Measurements from ENCODE around the gene ESR1. TPM values are rescaled to one million over a fixed set of nuclear protein-coding genes. Genes with fewer than 3 reads are reported as not detected.
A peak's percentile ranks its signal among the peaks of the same experiment; 100 is the strongest.

Gene ESR1
- total RNA-seq, 1 donor from 2014 or later: 0.05 TPM

DNA sequence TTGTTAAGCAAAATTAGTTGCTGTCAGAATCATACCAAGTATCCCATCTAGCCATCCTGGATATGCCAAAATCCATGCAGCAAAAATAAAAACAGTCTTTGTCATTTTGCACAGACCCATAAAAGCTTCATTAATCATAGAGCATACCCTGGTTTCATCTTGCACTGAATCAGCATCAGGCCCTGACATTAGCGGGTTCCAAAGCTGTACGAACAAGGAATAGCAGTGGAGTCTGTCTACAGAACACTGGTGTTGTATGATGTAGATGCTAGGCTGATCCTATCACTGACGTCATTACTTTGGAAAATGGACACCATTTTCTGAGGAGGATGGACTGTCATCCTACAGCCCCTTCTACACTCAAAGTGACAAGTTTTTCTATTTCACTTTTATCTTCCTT lies 315.6 kb downstream of the ESR1 start:
- FAIRE-seq (no peak), DNase-seq (ENCODE audit: low read depth) (no peak)
- no peaks in the 10 kb centered on the region for H3K4me1 ChIP-seq (ENCODE audit: insufficient read depth, low read length)
- peaks cover 30% of the 10 kb centered on the region for H3K36me3 Mint-ChIP-seq (ENCODE audit: low read depth, unreplicated experiment)
- no peak overlapping the region for H3K9ac ChIP-seq (ENCODE audit: low read length)
- no peak overlapping the region for H3K27ac Mint-ChIP-seq (ENCODE audit: unreplicated experiment)
- no peak overlapping the region for H3K4me3 Mint-ChIP-seq (ENCODE audit: unreplicated experiment)
- no peaks in the 10 kb centered on the region for H3K9me3 ChIP-seq (ENCODE audit: insufficient read depth, low read depth, low read length)
- H4K20me1 ChIP-seq (ENCODE audit: insufficient read depth, low read length): no peaks in the 10 kb centered on the region
- no peaks in the 10 kb centered on the region for H3K27me3 ChIP-seq (ENCODE audit: insufficient read depth, low read length)
- peaks cover 19% of the 10 kb centered on the region for H3K36me3 ChIP-seq (ENCODE audit: insufficient read depth, low read length)
- H3K4me1 Mint-ChIP-seq (ENCODE audit: low read depth, unreplicated experiment): no peaks in the 10 kb centered on the region
- H3K4me2 ChIP-seq (ENCODE audit: low read length): no peak overlapping the region
- no peak overlapping the region for H3K27ac ChIP-seq (ENCODE audit: low read depth, low read length)
- H3K79me2 ChIP-seq (ENCODE audit: insufficient read depth, low read length): no peaks in the 10 kb centered on the region
- H3K9me3 Mint-ChIP-seq (ENCODE audit: unreplicated experiment): peaks cover 2% of the 10 kb centered on the region
- no peak overlapping the region for H3K4me3 ChIP-seq (ENCODE audit: insufficient read depth, low read depth, low read length)
- H2AFZ ChIP-seq (ENCODE audit: low read depth, low read length): no peak overlapping the region
- no peaks in the 10 kb centered on the region for H3K27me3 Mint-ChIP-seq (ENCODE audit: low read depth, unreplicated experiment)
- no peak for TF ChIP-seq EZH2 (IDR thresholded peaks at IDR 0.05; ENCODE audit: insufficient read depth, low read length)
- TF ChIP-seq, protein P1, sequence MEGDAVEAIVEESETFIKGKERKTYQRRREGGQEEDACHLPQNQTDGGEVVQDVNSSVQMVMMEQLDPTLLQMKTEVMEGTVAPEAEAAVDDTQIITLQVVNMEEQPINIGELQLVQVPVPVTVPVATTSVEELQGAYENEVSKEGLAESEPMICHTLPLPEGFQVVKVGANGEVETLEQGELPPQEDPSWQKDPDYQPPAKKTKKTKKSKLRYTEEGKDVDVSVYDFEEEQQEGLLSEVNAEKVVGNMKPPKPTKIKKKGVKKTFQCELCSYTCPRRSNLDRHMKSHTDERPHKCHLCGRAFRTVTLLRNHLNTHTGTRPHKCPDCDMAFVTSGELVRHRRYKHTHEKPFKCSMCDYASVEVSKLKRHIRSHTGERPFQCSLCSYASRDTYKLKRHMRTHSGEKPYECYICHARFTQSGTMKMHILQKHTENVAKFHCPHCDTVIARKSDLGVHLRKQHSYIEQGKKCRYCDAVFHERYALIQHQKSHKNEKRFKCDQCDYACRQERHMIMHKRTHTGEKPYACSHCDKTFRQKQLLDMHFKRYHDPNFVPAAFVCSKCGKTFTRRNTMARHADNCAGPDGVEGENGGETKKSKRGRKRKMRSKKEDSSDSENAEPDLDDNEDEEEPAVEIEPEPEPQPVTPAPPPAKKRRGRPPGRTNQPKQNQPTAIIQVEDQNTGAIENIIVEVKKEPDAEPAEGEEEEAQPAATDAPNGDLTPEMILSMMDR (IDR thresholded peaks at IDR 0.05; ENCODE audit: insufficient read depth, low read depth, low read length): no peak

DNA sequence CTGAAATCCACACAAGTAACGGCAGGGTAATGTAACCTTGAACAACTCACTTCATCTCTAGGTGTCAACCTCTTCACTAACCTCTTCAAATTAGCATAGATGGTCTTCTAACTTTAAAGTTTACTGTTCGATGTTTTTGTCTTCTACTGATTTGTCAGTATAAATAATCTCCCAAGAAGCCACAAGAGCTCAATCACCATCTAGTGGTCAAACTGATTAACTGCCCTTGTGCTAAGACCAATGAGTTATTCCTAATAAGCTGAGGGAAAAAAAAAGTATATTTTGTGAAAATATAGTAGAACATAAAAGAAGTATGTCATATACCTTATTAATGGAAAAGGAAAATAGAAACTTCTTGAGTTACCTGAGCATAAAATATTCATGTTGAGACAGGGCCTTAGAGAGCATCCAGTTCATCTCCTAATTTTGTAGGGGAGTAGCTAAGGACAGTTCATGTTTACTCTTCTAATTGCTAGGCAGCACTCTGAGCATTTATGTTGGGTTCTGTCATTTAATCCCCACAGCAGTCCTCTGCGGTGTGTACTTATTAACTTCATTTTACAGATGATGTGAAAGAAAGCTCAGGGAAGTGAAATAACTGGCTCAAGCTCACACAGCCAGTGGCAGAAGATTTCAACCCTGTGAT lies 317.1 kb downstream of the ESR1 start:
- Histone ChIP-seq H3K27ac (ENCODE audit: low read depth, low read length) (no peak overlapping the region), H3K4me3 (ENCODE audit: insufficient read depth, low read depth, low read length) (no peak overlapping the region), H3K27me3 (ENCODE audit: insufficient read depth, low read length) (no peaks in the 10 kb centered on the region), H3K79me2 (ENCODE audit: insufficient read depth, low read length) (no peaks in the 10 kb centered on the region), H3K4me1 (ENCODE audit: insufficient read depth, low read length) (no peaks in the 10 kb centered on the region), H2AFZ (ENCODE audit: low read depth, low read length) (no peak overlapping the region), H4K20me1 (ENCODE audit: insufficient read depth, low read length) (no peaks in the 10 kb centered on the region), H3K9ac (ENCODE audit: low read length) (no peak overlapping the region), H3K4me2 (ENCODE audit: low read length) (no peak overlapping the region), H3K9me3 (ENCODE audit: insufficient read depth, low read depth, low read length) (no peaks in the 10 kb centered on the region), H3K36me3 (ENCODE audit: insufficient read depth, low read length) (peaks cover 27% of the 10 kb centered on the region)
- Mint-ChIP-seq H3K27me3 (ENCODE audit: low read depth, unreplicated experiment) (no peaks in the 10 kb centered on the region), H3K9me3 (ENCODE audit: unreplicated experiment) (no peaks in the 10 kb centered on the region), H3K4me3 (ENCODE audit: unreplicated experiment) (no peak overlapping the region), H3K27ac (ENCODE audit: unreplicated experiment) (no peak overlapping the region), H3K36me3 (ENCODE audit: low read depth, unreplicated experiment) (peaks cover 32% of the 10 kb centered on the region), H3K4me1 (ENCODE audit: low read depth, unreplicated experiment) (no peaks in the 10 kb centered on the region)
- peak; percentile 50 for DNase-seq (ENCODE audit: low read depth)
- no peak for FAIRE-seq
- TF ChIP-seq, protein P1 (IDR thresholded peaks at IDR 0.05; ENCODE audit: insufficient read depth, low read depth, low read length): peak; percentile 89
- TF ChIP-seq EZH2 (IDR thresholded peaks at IDR 0.05; ENCODE audit: insufficient read depth, low read length): no peak

DNA sequence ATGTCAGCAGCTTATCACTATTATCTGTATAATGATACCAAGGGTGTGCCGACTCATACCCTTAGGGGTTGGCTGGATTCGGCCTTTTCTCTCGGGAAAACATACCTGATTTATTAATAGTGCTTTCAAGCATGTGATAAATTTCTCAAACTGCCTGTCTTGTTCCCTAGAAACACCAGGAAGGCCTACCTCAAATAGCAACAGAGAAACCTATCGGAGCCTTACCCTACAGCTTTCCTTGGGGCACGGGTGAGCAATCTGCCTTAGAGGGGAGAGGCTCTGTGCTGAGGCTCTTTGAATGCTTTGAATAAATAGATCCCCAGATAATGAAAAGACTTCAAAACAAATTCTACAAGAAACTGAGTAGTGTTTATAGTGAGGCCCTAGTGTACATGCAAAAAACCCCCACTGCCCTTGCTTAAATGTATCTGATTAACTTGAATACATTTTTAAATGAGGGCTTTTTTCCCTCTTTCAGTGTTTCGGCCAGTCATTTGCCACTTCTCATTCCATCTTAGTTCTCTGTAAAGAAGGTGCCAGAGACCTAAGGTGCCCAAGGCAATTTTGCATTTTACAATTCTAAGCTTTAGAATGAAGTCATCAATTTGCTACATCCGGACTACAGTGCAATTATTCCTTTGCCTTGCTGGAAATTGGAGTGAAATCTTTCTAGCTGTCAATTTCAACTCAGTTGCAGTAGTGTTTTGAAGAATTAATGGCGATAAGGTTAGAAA lies 320.1 kb downstream of the ESR1 start:
- H3K9ac ChIP-seq (ENCODE audit: low read length): no peak overlapping the region
- DNase-seq (ENCODE audit: low read depth) (no peak), FAIRE-seq (no peak)
- no peak overlapping the region for H3K27ac Mint-ChIP-seq (ENCODE audit: unreplicated experiment)
- no peaks in the 10 kb centered on the region for H3K4me1 ChIP-seq (ENCODE audit: insufficient read depth, low read length)
- no peaks in the 10 kb centered on the region for H3K9me3 Mint-ChIP-seq (ENCODE audit: unreplicated experiment)
- peaks cover 15% of the 10 kb centered on the region for H3K36me3 Mint-ChIP-seq (ENCODE audit: low read depth, unreplicated experiment)
- no peaks in the 10 kb centered on the region for H3K27me3 Mint-ChIP-seq (ENCODE audit: low read depth, unreplicated experiment)
- no peak overlapping the region for H3K4me3 Mint-ChIP-seq (ENCODE audit: unreplicated experiment)
- no peaks in the 10 kb centered on the region for H3K9me3 ChIP-seq (ENCODE audit: insufficient read depth, low read depth, low read length)
- H2AFZ ChIP-seq (ENCODE audit: low read depth, low read length): no peak overlapping the region
- H3K79me2 ChIP-seq (ENCODE audit: insufficient read depth, low read length): no peaks in the 10 kb centered on the region
- H3K27ac ChIP-seq (ENCODE audit: low read depth, low read length): no peak overlapping the region
- no peak overlapping the region for H3K4me2 ChIP-seq (ENCODE audit: low read length)
- no peak overlapping the region for H3K4me3 ChIP-seq (ENCODE audit: insufficient read depth, low read depth, low read length)
- H3K27me3 ChIP-seq (ENCODE audit: insufficient read depth, low read length): no peaks in the 10 kb centered on the region
- TF ChIP-seq, protein P1 (IDR thresholded peaks at IDR 0.05; ENCODE audit: insufficient read depth, low read depth, low read length): no peak
- no peak for TF ChIP-seq EZH2 (IDR thresholded peaks at IDR 0.05; ENCODE audit: insufficient read depth, low read length)
- H3K4me1 Mint-ChIP-seq (ENCODE audit: low read depth, unreplicated experiment): peaks cover 3% of the 10 kb centered on the region
- peaks cover 24% of the 10 kb centered on the region for H3K36me3 ChIP-seq (ENCODE audit: insufficient read depth, low read length)
- no peaks in the 10 kb centered on the region for H4K20me1 ChIP-seq (ENCODE audit: insufficient read depth, low read length)
